Esophagus squamous epithelium (tissue), 5 donors: ENCODE results near the gene STARD8. TPM values are rescaled to one million over a fixed set of nuclear protein-coding genes. Genes with fewer than 3 reads are reported as not detected.
A peak's percentile ranks its signal among the peaks of the same experiment; 100 is the strongest.

Source experiments
- DNase-seq: peaks from one replicate; lab custom pipeline; 2025; lab: John Stamatoyannopoulos, UW
- H3K27ac ChIP-seq, 4 donors: fragments of 200-600 bp; sonication (generic); one replicate each; pipeline ENCODE4 v1.5.1; 2016 to 2019; ENCODE audit warnings: mild to moderate bottlenecking in 1 of 4
- H3K27me3 ChIP-seq, 4 donors: fragments of 200-600 bp; sonication (generic); 1 replicate in 3 of 4; 2 replicates in 1 of 4; pipeline versions ENCODE4 v1.5.1 to v1.6.0; 2017 to 2021; ENCODE audit warnings: antibody characterized with exemption in 1 of 4
- H3K36me3 ChIP-seq, 3 donors: fragments of 200-600 bp; sonication (generic); one replicate each; pipeline ENCODE4 v1.5.1; 2016 to 2019
- H3K4me1 ChIP-seq, 3 donors: fragments of 200-600 bp; sonication (generic); one replicate each; pipeline ENCODE4 v1.5.1; 2017 to 2019
- H3K4me3 ChIP-seq, 4 donors: fragments of 200-600 bp; sonication (generic); 1 replicate in 3 of 4; 2 replicates in 1 of 4; pipeline ENCODE4 v1.5.1; 2016 to 2019; ENCODE audit warnings: mild to moderate bottlenecking in 2 of 4, moderate library complexity in 1 of 4
- H3K9me3 ChIP-seq, 3 donors: fragments of 200-600 bp; sonication (generic); one replicate each; pipeline ENCODE4 v1.5.1; 2016 to 2019
- CTCF ChIP-seq, 6 experiments: fragments of 450-650 bp in 4 of 6; fragments of 200-600 bp in 2 of 6; sonication (generic) in 2 of 6; IDR thresholded peaks; one replicate each; pipeline ENCODE4 v1.5.1; 2016 to 2019; ENCODE audit warnings: antibody characterized with exemption in 6 of 6, mild to moderate bottlenecking in 4 of 6, moderate library complexity in 4 of 6
- POLR2A ChIP-seq, 4 donors: fragments of 450-650 bp; IDR thresholded peaks; one replicate each; pipeline ENCODE4 v1.6.1; 2017; ENCODE audit warnings: antibody characterized with exemption in 4 of 4, mild to moderate bottlenecking in 4 of 4, moderate library complexity in 3 of 4
- WGBS, 2 donors: methylation state at CpG; one replicate each; pipeline ENCODE4 v1.1.5; 2018; 5-methylcytosine and 5-hydroxymethylcytosine counted together
- intact Hi-C: fragments of 100-400 bp; cut with DNase I; formaldehyde crosslinking; loops from one replicate; pipeline ENCODE4 v1.15.0; 2022
- total RNA-seq, 4 donors: library from RNA; depleted of rRNA; stranded (reverse); fragments of >200 nt; gene quantifications; one replicate each; pipeline ENCODE4 v1.1.0, GENCODE V29; 2016
- donor health status: DM: yes; HTN: yes; CAD: no.

Gene STARD8
- total RNA-seq, 4 donors from 2014 or later: 0.95 to 9.9 (median 2.1) TPM

GRCh38 chrX:68677998-68678397 is 30.5 kb downstream of the STARD8 start:
- Histone ChIP-seq H3K4me1 (no peaks in the 10 kb centered on the region), H3K9me3 (no peaks in the 10 kb centered on the region), H3K27ac (no peak overlapping the region), H3K4me3 (no peak overlapping the region), H3K36me3 (no peaks in the 10 kb centered on the region), H3K27me3 (no peaks in the 10 kb centered on the region)
- no peak for DNase-seq
- 63 to 69% methylated on average over 4 of the region's 4 CpGs for WGBS, 2 donors
- TF ChIP-seq CTCF (IDR thresholded peaks at IDR 0.05): no peak
- no peak for TF ChIP-seq POLR2A (IDR thresholded peaks at IDR 0.05)
- intact Hi-C loops: no loop called here

- H3K4me1 ChIP-seq: peaks cover 0 to 21% (median 0%) of the 10 kb centered on the region in 3 donors
- no peak for DNase-seq
- H3K27me3 ChIP-seq: no peaks in the 10 kb centered on the region
- H3K9me3 ChIP-seq: no peaks in the 10 kb centered on the region
- intact Hi-C loops: no loop called here
- no peaks in the 10 kb centered on the region for H3K36me3 ChIP-seq
- H3K27ac ChIP-seq: no peak overlapping the region
- H3K4me3 ChIP-seq: no peak overlapping the region
- 73 to 86% methylated on average over 1 to 2 of the region's 2 CpGs for WGBS, 2 donors
- TF ChIP-seq POLR2A (IDR thresholded peaks at IDR 0.05) (no peak), CTCF (IDR thresholded peaks at IDR 0.05) (no peak)
Measured at GRCh38 chrX:68681443-68681941, 34.0 kb downstream of the STARD8 start.

- WGBS, 2 donors: 65 to 100% methylated on average over 1 to 3 of the region's 3 CpGs
Measured at GRCh38 chrX:68682790-68683189, 35.3 kb downstream of the STARD8 start.

GRCh38 chrX:68683580-68683979 is 36.1 kb downstream of the STARD8 start:
- no peak for DNase-seq
- peaks cover 0 to 27% (median 0%) of the 10 kb centered on the region in 3 donors for H3K4me1 ChIP-seq
- no peaks in the 10 kb centered on the region for H3K9me3 ChIP-seq
- H3K36me3 ChIP-seq: no peaks in the 10 kb centered on the region
- peak overlapping the region in 2 of 4 donors; percentile 65 to 81 for H3K27ac ChIP-seq
- TF ChIP-seq CTCF (IDR thresholded peaks at IDR 0.05) (no peak), POLR2A (IDR thresholded peaks at IDR 0.05) (no peak)
- H3K27me3 ChIP-seq: no peaks in the 10 kb centered on the region
- no peak overlapping the region for H3K4me3 ChIP-seq
- intact Hi-C loops: no loop called here
- 65 to 93% methylated on average over 2 of the region's 2 CpGs for WGBS, 2 donors

More at GRCh38 chrX:68682790-68683189, 35.3 kb downstream of the STARD8 start:
- Histone ChIP-seq H3K36me3 (no peaks in the 10 kb centered on the region), H3K9me3 (no peaks in the 10 kb centered on the region), H3K4me3 (no peak overlapping the region), H3K27me3 (no peaks in the 10 kb centered on the region), H3K27ac (no peak overlapping the region), H3K4me1 (peaks cover 0 to 27% (median 0%) of the 10 kb centered on the region in 3 donors)
- intact Hi-C loops: no loop called here
- TF ChIP-seq CTCF (IDR thresholded peaks at IDR 0.05) (no peak), POLR2A (IDR thresholded peaks at IDR 0.05) (no peak)
- DNase-seq: no peak

- Histone ChIP-seq H3K9me3 (no peaks in the 10 kb centered on the region), H3K4me1 (peaks cover 0 to 27% (median 0%) of the 10 kb centered on the region in 3 donors), H3K36me3 (no peaks in the 10 kb centered on the region), H3K27ac (peak overlapping the region in 3 of 4 donors; percentile 9 to 81 (median 65)), H3K27me3 (no peaks in the 10 kb centered on the region), H3K4me3 (no peak overlapping the region)
- intact Hi-C loops: no loop called here
- 23 to 39% methylated on average over 2 to 12 of the region's 15 CpGs for WGBS, 2 donors
- DNase-seq: no peak
- no peak for TF ChIP-seq CTCF (IDR thresholded peaks at IDR 0.05)
- no peak for TF ChIP-seq POLR2A (IDR thresholded peaks at IDR 0.05)
Measured at GRCh38 chrX:68684291-68684918, 36.9 kb downstream of the STARD8 start.
